ENCODE measurements around the gene NLRP12. TPM values are rescaled to one million over a fixed set of nuclear protein-coding genes. Genes with fewer than 3 reads are reported as not detected.
"Not testable (repeated sequence)": the region's sequence is repeated elsewhere in the genome, so short reads cannot be mapped to it uniquely, and the experiment has no call there.

The NLRP12 gene
- total RNA-seq, 1 donor from 2014 or later: 0.12 TPM

DNA sequence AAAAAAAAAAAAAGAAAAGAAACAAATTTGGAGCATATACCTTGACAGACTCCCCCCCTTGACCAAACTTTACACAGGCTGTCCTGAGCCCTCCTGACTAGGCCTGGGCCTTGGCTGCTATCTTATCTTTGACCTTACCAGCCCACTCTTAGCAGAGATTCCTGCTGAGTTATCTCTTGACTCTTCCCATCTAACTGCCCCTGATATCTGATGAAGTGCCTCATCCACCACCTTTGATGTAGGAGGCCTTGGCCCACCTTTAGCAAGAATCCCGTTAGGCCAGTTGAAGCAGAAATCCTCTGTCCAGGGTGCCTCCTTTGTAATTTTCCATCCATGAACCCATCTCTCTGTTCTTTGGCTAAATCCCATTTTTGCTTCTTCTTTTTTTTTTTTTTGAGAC lies 43.6 kb downstream of the NLRP12 start:
- ATAC-seq: no peak

DNA sequence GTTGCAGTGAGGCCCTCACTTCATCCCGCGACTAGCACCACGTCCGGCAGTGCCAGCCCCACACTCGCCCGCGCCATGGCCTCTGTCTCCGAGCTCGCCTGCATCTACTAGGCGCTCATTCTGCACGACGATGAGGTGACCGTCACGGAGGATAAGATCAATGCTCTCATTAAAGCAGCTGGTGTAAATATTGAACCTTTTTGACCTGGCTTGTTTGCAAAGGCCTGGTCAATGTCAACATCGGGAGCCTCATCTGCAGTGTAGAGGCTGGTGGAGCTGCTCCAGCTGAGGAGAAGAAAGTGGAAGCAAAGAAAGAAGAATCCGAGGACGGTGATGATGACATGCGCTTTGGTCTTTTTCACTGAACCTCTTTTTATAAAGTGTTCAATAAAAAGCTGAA lies 48.6 kb downstream of the NLRP12 start:
- ATAC-seq: no peak

DNA sequence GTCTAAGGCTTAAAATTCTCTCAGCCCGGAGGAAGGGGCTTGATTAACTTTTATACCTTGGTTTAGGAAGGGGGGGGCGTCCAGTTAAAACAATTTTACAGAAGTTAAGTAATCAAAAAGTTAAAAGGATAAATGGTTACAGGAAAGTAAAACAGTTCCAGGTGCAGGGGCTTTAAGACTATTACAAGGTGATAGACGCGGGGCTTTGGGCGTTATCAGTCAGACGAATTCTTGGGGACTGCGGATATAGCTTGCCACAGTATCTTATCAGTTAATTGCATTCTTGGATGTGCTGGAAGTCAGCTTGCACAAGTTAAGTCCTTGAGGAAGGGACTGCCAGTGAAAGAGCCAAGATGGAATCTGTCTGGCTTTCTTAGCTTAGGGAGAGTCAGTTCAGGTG lies 49.6 kb downstream of the NLRP12 start:
- ATAC-seq: not testable (repeated sequence)

- ATAC-seq: no peak
Observed at GRCh38 chr19:53773999-53774398, 50.1 kb downstream of the NLRP12 start.

GRCh38 chr19:53772943-53773342 lies 51.2 kb downstream of the NLRP12 start:
- ATAC-seq: no peak

GRCh38 chr19:53771144-53771543 lies 53.0 kb downstream of the NLRP12 start:
- ATAC-seq: no peak

GRCh38 chr19:53769696-53770309 lies 54.3 kb downstream of the NLRP12 start:
- not testable (repeated sequence) for ATAC-seq

GRCh38 chr19:53768401-53768800 lies 55.7 kb downstream of the NLRP12 start:
- no peak for ATAC-seq

DNA sequence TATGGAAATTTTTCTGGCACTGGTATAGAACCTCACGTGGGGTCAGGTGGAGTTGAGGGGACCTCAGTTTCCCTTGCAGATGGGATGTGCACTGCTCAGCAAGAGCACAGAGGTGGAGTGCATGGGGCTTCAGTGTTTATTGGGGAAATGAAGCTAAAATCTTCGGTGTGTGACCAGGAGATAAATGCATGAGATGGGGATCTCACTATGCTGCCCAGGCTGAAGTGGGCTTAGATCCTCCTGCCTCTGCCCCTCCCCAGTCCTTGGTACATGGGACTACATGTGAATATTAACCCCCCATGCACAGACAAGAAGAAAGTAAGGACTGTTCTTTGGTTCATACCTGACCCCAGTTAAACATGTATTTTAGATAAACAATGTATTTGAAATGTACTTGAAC lies 65.1 kb downstream of the NLRP12 start:
- ATAC-seq: not testable (repeated sequence)

Other genes starting within 250 kb of the NLRP12 start
- gene DPRX, start 192.3 kb downstream of the NLRP12 start, total RNA-seq: not detected
- 6.9 TPM for gene MYADM, start 43.6 kb upstream of the NLRP12 start, total RNA-seq
- gene PRKCG, start 57.9 kb upstream of the NLRP12 start, total RNA-seq: not detected
- gene CACNG7, start 85.0 kb upstream of the NLRP12 start, total RNA-seq: not detected
- gene CACNG8, start 138.6 kb upstream of the NLRP12 start, total RNA-seq: not detected
- not detected for gene CACNG6, start 167.3 kb upstream of the NLRP12 start, total RNA-seq
- gene VSTM1, start 239.6 kb upstream of the NLRP12 start, total RNA-seq: not detected